ENCODE measurements around the gene GAB2. TPM values are rescaled to one million over a fixed set of nuclear protein-coding genes. Genes with fewer than 3 reads are reported as not detected.

The GAB2 gene
- total RNA-seq, 4 donors from 2014 or later, result 14.0 to 41.3 (median 34.7) TPM

- Histone ChIP-seq H3K4me3 (no peak overlapping the region), H3K36me3 (no peaks in the 10 kb centered on the region), H3K4me1 (no peaks in the 10 kb centered on the region), H3K27me3 (no peaks in the 10 kb centered on the region), H3K27ac (no peak overlapping the region), H3K9me3 (no peaks in the 10 kb centered on the region)
- no peak for DNase-seq
- TF ChIP-seq POLR2A (IDR thresholded peaks at IDR 0.05) (no peak), CTCF (IDR thresholded peaks at IDR 0.05) (peak in 3 of 6 experiments; percentile 19 to 44 (median 29))
Measured at GRCh38 chr11:78432058-78432515, 14.5 kb upstream of the GAB2 start.

GRCh38 chr11:78429660-78430059, 12.0 kb upstream of the GAB2 start:
- Histone ChIP-seq H3K9me3 (no peaks in the 10 kb centered on the region), H3K27ac (peak overlapping the region in 1 of 4 donors; percentile 56), H3K27me3 (no peaks in the 10 kb centered on the region), H3K36me3 (no peaks in the 10 kb centered on the region), H3K4me3 (no peak overlapping the region), H3K4me1 (no peaks in the 10 kb centered on the region)
- TF ChIP-seq POLR2A (IDR thresholded peaks at IDR 0.05) (no peak), CTCF (IDR thresholded peaks at IDR 0.05) (no peak)
- no peak for DNase-seq

- Histone ChIP-seq H3K9me3 (no peaks in the 10 kb centered on the region), H3K27me3 (no peaks in the 10 kb centered on the region), H3K4me3 (no peak overlapping the region), H3K4me1 (no peaks in the 10 kb centered on the region), H3K36me3 (no peaks in the 10 kb centered on the region), H3K27ac (peak overlapping the region in 1 of 4 donors; percentile 56)
- no peak for DNase-seq
- TF ChIP-seq CTCF (IDR thresholded peaks at IDR 0.05) (no peak), POLR2A (IDR thresholded peaks at IDR 0.05) (no peak)
Measured at GRCh38 chr11:78429209-78429608, 11.6 kb upstream of the GAB2 start.

- H3K27me3 ChIP-seq, result no peaks in the 10 kb centered on the region
- H3K9me3 ChIP-seq, result no peaks in the 10 kb centered on the region
- peak overlapping the region in 1 of 4 donors; percentile 56 for H3K27ac ChIP-seq
- H3K4me3 ChIP-seq, result no peak overlapping the region
- H3K4me1 ChIP-seq, result no peaks in the 10 kb centered on the region
- H3K36me3 ChIP-seq, result no peaks in the 10 kb centered on the region
- no peak for DNase-seq
- no peak for TF ChIP-seq CTCF (IDR thresholded peaks at IDR 0.05)
- TF ChIP-seq POLR2A (IDR thresholded peaks at IDR 0.05), result no peak
Measured at GRCh38 chr11:78428773-78429172, 11.2 kb upstream of the GAB2 start.

- no peak overlapping the region for H3K4me3 ChIP-seq
- TF ChIP-seq POLR2A (IDR thresholded peaks at IDR 0.05), result no peak
- TF ChIP-seq CTCF (IDR thresholded peaks at IDR 0.05), result no peak
- no peaks in the 10 kb centered on the region for H3K4me1 ChIP-seq
- DNase-seq, result peak in 1 of 3 donors; percentile 73
- H3K27me3 ChIP-seq, result no peaks in the 10 kb centered on the region
- H3K9me3 ChIP-seq, result no peaks in the 10 kb centered on the region
- H3K27ac ChIP-seq, result peak overlapping the region in 1 of 4 donors; percentile 56
- H3K36me3 ChIP-seq, result no peaks in the 10 kb centered on the region
Measured at GRCh38 chr11:78428266-78428636, 10.6 kb upstream of the GAB2 start.
